ENCODE results near the gene PDLIM5.

Gene PDLIM5

GRCh38 chr4:94544811-94545210, 93.1 kb downstream of the PDLIM5 start:
- Histone ChIP-seq H3K27ac (peak overlapping the region; percentile 81), H3K4me3 (ENCODE audit: low read depth, low read length) (no peak overlapping the region)
- in situ Hi-C loops (cut with HindIII; ENCODE audit: low pct_ligation_motif_present, low sequenced_read_pairs): no loop called here

DNA sequence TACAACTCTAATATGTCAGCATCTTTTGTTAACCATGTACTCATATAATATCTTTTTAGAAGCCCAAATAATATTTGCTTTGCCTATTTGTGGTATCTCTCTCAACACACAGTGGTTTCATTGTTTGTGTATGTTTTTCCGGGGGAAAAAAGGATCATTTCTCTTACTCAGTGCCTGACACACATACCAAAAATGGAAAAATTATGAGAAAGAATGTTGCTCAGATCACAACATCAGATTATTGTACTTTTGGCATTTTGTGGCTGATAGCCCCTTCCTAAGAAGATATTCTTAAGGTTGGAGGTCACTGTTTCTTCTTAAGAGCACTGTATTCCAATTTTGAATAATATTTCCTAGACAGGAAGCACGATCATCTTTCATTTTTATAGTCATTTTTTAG, 93.6 kb downstream of the PDLIM5 start:
- TF ChIP-seq, protein P1, sequence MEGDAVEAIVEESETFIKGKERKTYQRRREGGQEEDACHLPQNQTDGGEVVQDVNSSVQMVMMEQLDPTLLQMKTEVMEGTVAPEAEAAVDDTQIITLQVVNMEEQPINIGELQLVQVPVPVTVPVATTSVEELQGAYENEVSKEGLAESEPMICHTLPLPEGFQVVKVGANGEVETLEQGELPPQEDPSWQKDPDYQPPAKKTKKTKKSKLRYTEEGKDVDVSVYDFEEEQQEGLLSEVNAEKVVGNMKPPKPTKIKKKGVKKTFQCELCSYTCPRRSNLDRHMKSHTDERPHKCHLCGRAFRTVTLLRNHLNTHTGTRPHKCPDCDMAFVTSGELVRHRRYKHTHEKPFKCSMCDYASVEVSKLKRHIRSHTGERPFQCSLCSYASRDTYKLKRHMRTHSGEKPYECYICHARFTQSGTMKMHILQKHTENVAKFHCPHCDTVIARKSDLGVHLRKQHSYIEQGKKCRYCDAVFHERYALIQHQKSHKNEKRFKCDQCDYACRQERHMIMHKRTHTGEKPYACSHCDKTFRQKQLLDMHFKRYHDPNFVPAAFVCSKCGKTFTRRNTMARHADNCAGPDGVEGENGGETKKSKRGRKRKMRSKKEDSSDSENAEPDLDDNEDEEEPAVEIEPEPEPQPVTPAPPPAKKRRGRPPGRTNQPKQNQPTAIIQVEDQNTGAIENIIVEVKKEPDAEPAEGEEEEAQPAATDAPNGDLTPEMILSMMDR (IDR thresholded peaks at IDR 0.05; ENCODE audit: low read depth, low read length, missing control alignments): no peak
- Histone ChIP-seq H3K36me3 (replicated peaks) (peaks cover 2% of the 10 kb centered on the region), H3K27ac (peak overlapping the region; percentile 81), H3K27me3 (replicated peaks) (no peaks in the 10 kb centered on the region), H3K4me3 (ENCODE audit: low read depth, low read length) (no peak overlapping the region)
- peak; percentile 65 for DNase-seq
- in situ Hi-C loops (cut with HindIII; ENCODE audit: low pct_ligation_motif_present, low sequenced_read_pairs): no loop called here

More at GRCh38 chr4:94544811-94545210, 93.1 kb downstream of the PDLIM5 start:
- Histone ChIP-seq H3K36me3 (replicated peaks) (peaks cover 2% of the 10 kb centered on the region), H3K27me3 (replicated peaks) (no peaks in the 10 kb centered on the region)
- no peak for DNase-seq
- TF ChIP-seq, protein P1 (IDR thresholded peaks at IDR 0.05; ENCODE audit: low read depth, low read length, missing control alignments): no peak

DNA sequence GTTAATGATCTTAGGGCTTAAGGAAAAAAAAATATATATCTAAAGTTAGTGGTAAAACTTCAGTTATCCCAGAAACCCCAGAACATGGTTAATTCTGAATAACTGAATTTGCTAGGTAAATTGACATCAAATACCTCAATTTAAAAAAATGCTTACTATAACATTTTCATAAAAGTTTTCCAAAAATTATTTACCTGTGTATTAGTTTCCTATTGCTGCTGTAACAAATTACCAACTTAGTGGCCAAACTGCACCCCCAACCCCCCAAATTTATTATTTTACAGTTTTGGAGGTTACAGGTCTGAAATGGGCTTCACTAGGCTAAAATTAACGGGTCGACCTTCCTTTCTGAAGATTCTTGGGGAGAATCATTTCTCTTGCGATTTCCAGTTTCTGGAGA, 95.2 kb downstream of the PDLIM5 start:
- H3K27me3 ChIP-seq (replicated peaks): no peaks in the 10 kb centered on the region
- in situ Hi-C loops (cut with HindIII; ENCODE audit: low pct_ligation_motif_present, low sequenced_read_pairs): no loop called here
- H3K4me3 ChIP-seq (ENCODE audit: low read depth, low read length): no peak overlapping the region
- no peak for DNase-seq
- TF ChIP-seq, protein P1 (IDR thresholded peaks at IDR 0.05; ENCODE audit: low read depth, low read length, missing control alignments): no peak
- peaks cover 2% of the 10 kb centered on the region for H3K36me3 ChIP-seq (replicated peaks)
- peak overlapping the region; percentile 84 for H3K27ac ChIP-seq

GRCh38 chr4:94548571-94548970, 96.8 kb downstream of the PDLIM5 start:
- DNase-seq: peak; percentile 84
- in situ Hi-C loops (cut with HindIII; ENCODE audit: low pct_ligation_motif_present, low sequenced_read_pairs): no loop called here
- H3K27ac ChIP-seq: peak overlapping the region; percentile 84
- no peaks in the 10 kb centered on the region for H3K27me3 ChIP-seq (replicated peaks)
- peaks cover 2% of the 10 kb centered on the region for H3K36me3 ChIP-seq (replicated peaks)
- no peak overlapping the region for H3K4me3 ChIP-seq (ENCODE audit: low read depth, low read length)
- TF ChIP-seq, protein P1 (IDR thresholded peaks at IDR 0.05; ENCODE audit: low read depth, low read length, missing control alignments): no peak

GRCh38 chr4:94550352-94550751, 98.6 kb downstream of the PDLIM5 start:
- in situ Hi-C loops (cut with HindIII; ENCODE audit: low pct_ligation_motif_present, low sequenced_read_pairs): no loop called here
- Histone ChIP-seq H3K36me3 (replicated peaks) (no peaks in the 10 kb centered on the region), H3K27ac (peak overlapping the region; percentile 3), H3K4me3 (ENCODE audit: low read depth, low read length) (no peak overlapping the region), H3K27me3 (replicated peaks) (no peaks in the 10 kb centered on the region)
- TF ChIP-seq, protein P1 (IDR thresholded peaks at IDR 0.05; ENCODE audit: low read depth, low read length, missing control alignments): no peak
- no peak for DNase-seq

DNA sequence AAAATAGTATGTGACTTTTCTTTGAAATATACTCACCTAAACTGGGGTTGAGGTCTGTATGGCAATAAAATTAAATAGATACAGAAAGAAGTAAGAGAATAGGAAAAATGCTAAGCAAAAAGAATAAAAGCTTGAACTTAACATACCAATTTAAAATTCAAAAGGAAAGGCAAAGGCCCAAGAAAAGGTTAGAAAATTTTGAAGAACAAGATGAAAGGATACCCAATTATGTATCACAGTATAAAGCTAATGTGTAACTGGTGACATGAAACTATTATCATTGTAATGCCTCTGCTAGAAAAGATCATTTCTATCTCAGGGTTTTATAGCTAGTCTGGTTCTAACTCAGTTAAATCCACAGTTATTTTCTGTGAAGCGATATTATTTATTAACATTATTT, 99.1 kb downstream of the PDLIM5 start:
- no peaks in the 10 kb centered on the region for H3K27me3 ChIP-seq (replicated peaks)
- peak overlapping the region; percentile 3 for H3K27ac ChIP-seq
- no peak overlapping the region for H3K4me3 ChIP-seq (ENCODE audit: low read depth, low read length)
- TF ChIP-seq, protein P1 (IDR thresholded peaks at IDR 0.05; ENCODE audit: low read depth, low read length, missing control alignments): no peak
- no peak for DNase-seq
- no peaks in the 10 kb centered on the region for H3K36me3 ChIP-seq (replicated peaks)
- in situ Hi-C loops (cut with HindIII; ENCODE audit: low pct_ligation_motif_present, low sequenced_read_pairs): no loop called here
